ENCODE results near the gene RAB20.

The RAB20 gene

GRCh38 chr13:110528371-110528770 lies 33.2 kb downstream of the RAB20 start:
- no peak for DNase-seq

GRCh38 chr13:110525328-110526319 lies 35.9 kb downstream of the RAB20 start:
- DNase-seq: peak; percentile 76

- peak; percentile 80 for DNase-seq
Measured at GRCh38 chr13:110524541-110525257, 36.8 kb downstream of the RAB20 start.

- no peak for DNase-seq
Measured at GRCh38 chr13:110523838-110524540, 37.5 kb downstream of the RAB20 start.

- no peak for DNase-seq
Measured at GRCh38 chr13:110523180-110523579, 38.3 kb downstream of the RAB20 start.

GRCh38 chr13:110522721-110523120 lies 38.8 kb downstream of the RAB20 start:
- no peak for DNase-seq

GRCh38 chr13:110521946-110522345 lies 39.6 kb downstream of the RAB20 start:
- DNase-seq: no peak

- no peak for DNase-seq
Measured at GRCh38 chr13:110521296-110521680, 40.2 kb downstream of the RAB20 start.

GRCh38 chr13:110520431-110521295 lies 40.9 kb downstream of the RAB20 start:
- no peak for DNase-seq

- no peak for DNase-seq
Measured at GRCh38 chr13:110519506-110519905, 42.0 kb downstream of the RAB20 start.

GRCh38 chr13:110519046-110519445 lies 42.5 kb downstream of the RAB20 start:
- DNase-seq: no peak

GRCh38 chr13:110518571-110518970 lies 43.0 kb downstream of the RAB20 start:
- DNase-seq: no peak

GRCh38 chr13:110518226-110518525 lies 43.3 kb downstream of the RAB20 start:
- no peak for DNase-seq

GRCh38 chr13:110517505-110518225 lies 43.9 kb downstream of the RAB20 start:
- no peak for DNase-seq

- DNase-seq: no peak
Measured at GRCh38 chr13:110516500-110516899, 45.0 kb downstream of the RAB20 start.

- no peak for DNase-seq
Measured at GRCh38 chr13:110512198-110512740, 49.3 kb downstream of the RAB20 start.

GRCh38 chr13:110511509-110512181 lies 49.9 kb downstream of the RAB20 start:
- no peak for DNase-seq

GRCh38 chr13:110509971-110510786 lies 51.3 kb downstream of the RAB20 start:
- no peak for DNase-seq

GRCh38 chr13:110509478-110509926 lies 52.0 kb downstream of the RAB20 start:
- peak; percentile 17 for DNase-seq

All from NCI-H69 (cell line).